Nephron progenitor cell (in vitro differentiated cells): Measurements from ENCODE around the gene C2CD4C.
"Not testable (repeated sequence)": the region's sequence is repeated elsewhere in the genome, so short reads cannot be mapped to it uniquely, and the experiment has no call there.

ENCODE experiments used
- DNase-seq: peaks from one replicate; pipeline ENCODE4 v3.0.0; 2021
- H3K27ac Mint-ChIP-seq: 2 replicates; pipeline ENCODE4 v1.8.0; 2021; ENCODE audit warnings: mild to moderate bottlenecking, moderate library complexity, mixed read lengths
- H3K27me3 Mint-ChIP-seq: 2 replicates; pipeline ENCODE4 v1.8.0; 2021; ENCODE audit warnings: mild to moderate bottlenecking, low read depth, mixed read lengths; ENCODE audit not compliant: poor library complexity
- H3K36me3 Mint-ChIP-seq: 2 replicates; pipeline ENCODE4 v1.8.0; 2021; ENCODE audit warnings: low read depth, mixed read lengths
- H3K4me1 Mint-ChIP-seq: 2 replicates; pipeline ENCODE4 v1.8.0; 2021; ENCODE audit warnings: mixed read lengths
- H3K4me3 Mint-ChIP-seq: 2 replicates; pipeline ENCODE4 v1.8.0; 2021; ENCODE audit warnings: mild to moderate bottlenecking, moderate library complexity, mixed read lengths
- H3K9me3 Mint-ChIP-seq: 2 replicates; pipeline ENCODE4 v1.8.0; 2021; ENCODE audit warnings: mild to moderate bottlenecking, moderate library complexity, mixed read lengths
- TF ChIP-seq, protein P1 (sequence below): fragments of 200-600 bp; sonication (generic); IDR thresholded peaks from 2 replicates; pipeline ENCODE4 v1.5.0; 2021; ENCODE audit warnings: antibody characterized with exemption

C2CD4C gene

DNA sequence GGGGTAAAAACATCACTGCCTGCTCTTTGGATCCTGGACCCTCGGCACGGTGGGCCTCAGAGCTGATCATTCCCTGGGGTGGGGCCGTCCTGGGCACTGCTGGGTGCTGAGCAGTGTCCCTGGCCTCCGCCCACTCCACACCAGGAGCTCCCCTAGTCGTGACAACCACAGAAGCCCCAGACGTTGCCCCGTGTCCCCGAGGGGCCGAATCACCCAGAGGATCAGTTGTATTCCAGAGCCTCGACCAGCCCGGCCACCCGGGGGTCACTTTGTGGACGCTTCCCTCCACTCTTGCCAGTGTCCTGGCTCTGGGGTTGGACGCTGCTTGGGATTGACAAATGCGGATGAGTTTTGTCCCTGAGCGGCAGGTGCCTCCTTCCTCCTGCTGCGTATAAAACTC, 10.2 kb downstream of the C2CD4C start:
- peak; percentile 1 for DNase-seq
- H3K27ac Mint-ChIP-seq: peak overlapping the region; percentile 48
- peaks cover 12% of the 10 kb centered on the region for H3K27me3 Mint-ChIP-seq
- no peak overlapping the region for H3K4me3 Mint-ChIP-seq
- peaks cover 5% of the 10 kb centered on the region for H3K36me3 Mint-ChIP-seq
- H3K9me3 Mint-ChIP-seq: peaks cover 40% of the 10 kb centered on the region
- H3K4me1 Mint-ChIP-seq: peaks cover 43% of the 10 kb centered on the region
- TF ChIP-seq, protein P1, sequence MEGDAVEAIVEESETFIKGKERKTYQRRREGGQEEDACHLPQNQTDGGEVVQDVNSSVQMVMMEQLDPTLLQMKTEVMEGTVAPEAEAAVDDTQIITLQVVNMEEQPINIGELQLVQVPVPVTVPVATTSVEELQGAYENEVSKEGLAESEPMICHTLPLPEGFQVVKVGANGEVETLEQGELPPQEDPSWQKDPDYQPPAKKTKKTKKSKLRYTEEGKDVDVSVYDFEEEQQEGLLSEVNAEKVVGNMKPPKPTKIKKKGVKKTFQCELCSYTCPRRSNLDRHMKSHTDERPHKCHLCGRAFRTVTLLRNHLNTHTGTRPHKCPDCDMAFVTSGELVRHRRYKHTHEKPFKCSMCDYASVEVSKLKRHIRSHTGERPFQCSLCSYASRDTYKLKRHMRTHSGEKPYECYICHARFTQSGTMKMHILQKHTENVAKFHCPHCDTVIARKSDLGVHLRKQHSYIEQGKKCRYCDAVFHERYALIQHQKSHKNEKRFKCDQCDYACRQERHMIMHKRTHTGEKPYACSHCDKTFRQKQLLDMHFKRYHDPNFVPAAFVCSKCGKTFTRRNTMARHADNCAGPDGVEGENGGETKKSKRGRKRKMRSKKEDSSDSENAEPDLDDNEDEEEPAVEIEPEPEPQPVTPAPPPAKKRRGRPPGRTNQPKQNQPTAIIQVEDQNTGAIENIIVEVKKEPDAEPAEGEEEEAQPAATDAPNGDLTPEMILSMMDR: no peak

DNA sequence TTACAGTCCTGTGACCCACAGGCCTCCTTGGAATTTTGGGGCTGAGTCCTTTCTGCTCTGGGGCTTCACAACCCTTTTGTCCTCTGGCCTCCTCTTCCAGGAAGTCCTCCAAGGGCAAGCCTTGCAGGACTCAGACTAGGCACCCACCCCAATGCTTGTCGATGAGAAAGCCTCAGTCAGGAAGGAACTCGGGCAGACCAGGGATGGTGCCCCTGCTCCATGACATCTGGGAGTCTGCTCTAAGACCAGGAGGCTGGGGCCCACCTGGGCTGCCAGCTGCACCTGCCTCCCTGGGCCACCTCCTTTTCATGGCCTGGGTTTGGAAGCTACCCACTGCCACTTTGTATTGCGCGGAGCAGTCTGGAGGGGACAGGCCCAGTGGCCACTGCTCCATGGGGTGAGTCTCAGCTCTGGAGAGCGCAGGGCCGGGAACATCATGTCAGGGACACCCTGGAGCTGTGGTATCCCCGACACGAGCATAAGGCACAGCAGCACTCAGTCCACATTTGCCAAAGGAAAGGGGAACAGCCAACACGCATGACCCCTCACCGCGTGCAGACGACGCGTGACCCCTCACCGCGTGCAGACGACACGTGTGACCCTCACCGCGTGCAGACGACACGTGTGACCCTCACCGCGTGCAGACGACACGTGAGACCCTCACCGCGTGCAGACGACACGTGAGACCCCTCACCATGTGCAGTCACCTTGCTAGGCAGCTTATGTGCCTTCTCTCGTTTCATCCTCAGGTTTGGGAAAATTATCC, 10.8 kb downstream of the C2CD4C start:
- Mint-ChIP-seq H3K4me1 (peaks cover 37% of the 10 kb centered on the region), H3K27ac (no peak overlapping the region), H3K4me3 (no peak overlapping the region), H3K9me3 (peaks cover 46% of the 10 kb centered on the region), H3K36me3 (peaks cover 5% of the 10 kb centered on the region), H3K27me3 (peaks cover 12% of the 10 kb centered on the region)
- TF ChIP-seq, protein P1: no peak
- DNase-seq: no peak

DNA sequence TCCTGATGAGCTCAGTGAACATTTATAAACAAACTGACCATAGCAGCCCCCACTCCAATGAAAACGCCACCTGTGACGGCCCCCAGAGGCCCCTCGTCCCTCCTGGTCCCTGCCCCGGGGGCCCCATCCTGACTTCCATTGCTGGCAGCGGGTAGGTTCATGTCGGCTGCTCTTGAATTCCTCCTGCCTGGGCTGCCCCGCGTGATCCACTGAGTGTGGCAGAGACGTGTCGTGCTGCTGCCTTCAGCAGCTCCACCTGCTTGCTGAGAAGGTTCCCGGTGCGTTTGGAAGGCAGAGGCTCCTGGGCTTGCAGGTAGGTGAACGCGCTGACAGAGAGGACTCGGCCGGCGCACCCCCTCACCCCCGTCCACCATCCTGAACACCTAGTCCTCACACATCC, 11.6 kb downstream of the C2CD4C start:
- Mint-ChIP-seq H3K36me3 (peaks cover 5% of the 10 kb centered on the region), H3K9me3 (peaks cover 52% of the 10 kb centered on the region), H3K4me3 (no peak overlapping the region), H3K4me1 (peaks cover 36% of the 10 kb centered on the region), H3K27ac (no peak overlapping the region), H3K27me3 (peaks cover 12% of the 10 kb centered on the region)
- TF ChIP-seq, protein P1: no peak
- DNase-seq: no peak

DNA sequence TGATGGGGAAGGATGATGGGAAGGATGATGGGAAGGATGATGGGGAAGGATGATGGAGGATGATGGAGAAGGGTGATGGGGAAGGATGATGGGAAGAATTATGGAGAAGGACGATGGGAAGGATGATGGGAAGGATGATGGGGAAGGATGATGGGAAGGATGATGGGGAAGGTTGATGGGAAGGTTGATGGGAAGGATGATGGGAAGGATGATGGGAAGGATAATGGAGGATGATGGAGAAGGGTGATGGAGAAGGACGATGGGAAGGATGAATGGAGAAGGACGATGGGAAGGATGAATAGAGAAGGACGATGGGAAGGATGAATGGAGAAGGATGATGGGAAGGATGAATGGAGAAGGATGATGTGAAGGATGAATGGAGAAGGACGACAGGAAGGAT, 13.5 kb downstream of the C2CD4C start:
- TF ChIP-seq, protein P1: no peak
- Mint-ChIP-seq H3K36me3 (peaks cover 5% of the 10 kb centered on the region), H3K27ac (peak overlapping the region; percentile 26), H3K27me3 (peaks cover 17% of the 10 kb centered on the region), H3K4me1 (peaks cover 32% of the 10 kb centered on the region), H3K9me3 (peaks cover 58% of the 10 kb centered on the region), H3K4me3 (no peak overlapping the region)
- DNase-seq: no peak

DNA sequence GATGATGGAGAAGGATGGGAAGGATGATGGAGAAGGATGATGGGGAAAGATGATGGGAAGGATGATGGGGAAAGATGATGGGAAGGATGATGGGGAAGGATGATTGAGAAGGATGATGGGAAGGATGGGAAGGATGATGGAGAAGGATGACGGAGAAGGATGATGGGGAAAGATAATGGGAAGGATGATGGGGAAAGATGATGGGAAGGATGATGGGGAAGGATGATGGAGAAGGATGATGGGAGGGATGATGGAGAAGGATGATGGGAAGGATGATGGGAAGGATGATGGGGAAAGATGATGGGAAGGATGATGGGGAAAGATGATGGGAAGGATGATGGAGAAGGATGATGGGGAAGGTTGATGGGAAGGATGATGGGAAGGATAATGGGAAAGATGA, 14.1 kb downstream of the C2CD4C start:
- peaks cover 17% of the 10 kb centered on the region for H3K27me3 Mint-ChIP-seq
- H3K4me1 Mint-ChIP-seq: peaks cover 32% of the 10 kb centered on the region
- H3K4me3 Mint-ChIP-seq, H3K36me3 Mint-ChIP-seq, DNase-seq, H3K27ac Mint-ChIP-seq: not testable (repeated sequence)
- H3K9me3 Mint-ChIP-seq: peaks cover 58% of the 10 kb centered on the region

DNA sequence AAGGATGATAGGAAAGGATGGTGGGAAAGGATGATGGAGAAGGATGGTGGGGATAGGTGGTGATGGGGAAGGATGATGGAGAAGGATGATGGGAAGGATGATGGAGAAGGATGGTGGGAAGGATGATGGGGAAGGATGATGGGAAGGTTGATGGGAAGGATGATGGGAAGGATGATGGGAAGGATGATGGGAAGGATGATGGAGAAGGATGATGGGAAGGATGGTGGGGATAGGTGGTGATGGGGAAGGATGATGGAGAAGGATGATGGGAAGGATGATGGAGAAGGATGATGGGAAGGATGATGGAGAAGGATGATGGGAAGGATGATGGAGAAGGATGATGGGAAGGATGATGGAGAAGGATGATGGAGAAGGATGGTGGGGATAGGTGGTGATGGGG, 15.4 kb downstream of the C2CD4C start:
- not testable (repeated sequence) for H3K36me3 Mint-ChIP-seq, H3K27ac Mint-ChIP-seq, DNase-seq, H3K4me3 Mint-ChIP-seq
- peaks cover 14% of the 10 kb centered on the region for H3K27me3 Mint-ChIP-seq
- H3K9me3 Mint-ChIP-seq: peaks cover 55% of the 10 kb centered on the region
- H3K4me1 Mint-ChIP-seq: peaks cover 35% of the 10 kb centered on the region

DNA sequence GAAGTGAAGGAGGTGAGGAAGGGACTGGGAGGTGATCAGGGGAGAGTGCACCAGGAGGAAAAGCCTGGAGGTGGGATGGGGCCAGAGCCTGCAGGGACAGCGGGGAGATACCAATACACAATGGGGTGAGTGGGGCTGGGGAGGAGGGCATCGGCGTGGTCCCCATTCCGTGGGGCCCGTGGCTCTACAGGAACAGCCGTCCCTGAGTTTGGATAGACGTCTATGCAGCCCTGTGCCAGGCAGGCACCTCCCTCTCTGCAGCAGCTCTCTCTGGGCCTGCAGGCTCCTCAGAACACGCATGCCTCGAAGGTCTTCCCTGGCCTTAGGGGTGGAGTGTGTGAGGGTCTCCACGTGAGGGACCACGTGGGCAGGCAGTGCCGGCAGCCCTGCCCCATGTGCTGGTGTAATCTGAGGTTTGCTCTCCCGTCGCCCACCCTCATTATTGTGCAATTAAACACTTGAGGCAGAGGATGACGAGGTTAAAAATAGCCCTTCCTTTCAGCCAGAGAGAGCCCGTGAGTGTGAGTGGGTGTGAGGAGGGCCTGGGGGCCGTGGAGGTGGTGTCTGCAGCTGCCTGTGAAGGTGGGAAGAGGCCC, 16.5 kb downstream of the C2CD4C start:
- Mint-ChIP-seq H3K4me1 (peaks cover 31% of the 10 kb centered on the region), H3K36me3 (peaks cover 5% of the 10 kb centered on the region), H3K4me3 (no peak overlapping the region), H3K9me3 (peaks cover 49% of the 10 kb centered on the region), H3K27me3 (peaks cover 11% of the 10 kb centered on the region), H3K27ac (no peak overlapping the region)
- no peak for DNase-seq
- TF ChIP-seq, protein P1: no peak
